Mononuclear cell (primary cell): Measurements from ENCODE around the gene NFKB1. TPM values are rescaled to one million over a fixed set of nuclear protein-coding genes. Genes with fewer than 3 reads are reported as not detected.
"Not testable (repeated sequence)": the region's sequence is repeated elsewhere in the genome, so short reads cannot be mapped to it uniquely, and the experiment has no call there.

ENCODE experiments used
- H3K27me3 ChIP-seq: 2 replicates; pipeline ENCODE4 v1.6.0; 2011; ENCODE audit warnings: low read length, control low read depth; ENCODE audit not compliant: insufficient read depth
- H3K4me1 ChIP-seq: 2 replicates; pipeline ENCODE4 v1.5.1; 2011; ENCODE audit warnings: mild to moderate bottlenecking, low read length, control low read depth; ENCODE audit not compliant: insufficient read depth
- H3K4me3 ChIP-seq: 2 replicates; pipeline ENCODE4 v1.5.1; 2011; ENCODE audit warnings: mild to moderate bottlenecking, low read length, moderate library complexity
- H3K9me3 ChIP-seq: 2 replicates; pipeline ENCODE4 v1.5.1; 2011; ENCODE audit warnings: low read depth, mild to moderate bottlenecking, control low read depth, low read length
- total RNA-seq: library from RNA; depleted of rRNA; stranded (reverse); fragments of >200 nt; gene quantifications from one replicate; pipeline ENCODE4 v1.2.3, GENCODE V29; 2012

Gene NFKB1
- total RNA-seq, 1 donor: 225 TPM

DNA sequence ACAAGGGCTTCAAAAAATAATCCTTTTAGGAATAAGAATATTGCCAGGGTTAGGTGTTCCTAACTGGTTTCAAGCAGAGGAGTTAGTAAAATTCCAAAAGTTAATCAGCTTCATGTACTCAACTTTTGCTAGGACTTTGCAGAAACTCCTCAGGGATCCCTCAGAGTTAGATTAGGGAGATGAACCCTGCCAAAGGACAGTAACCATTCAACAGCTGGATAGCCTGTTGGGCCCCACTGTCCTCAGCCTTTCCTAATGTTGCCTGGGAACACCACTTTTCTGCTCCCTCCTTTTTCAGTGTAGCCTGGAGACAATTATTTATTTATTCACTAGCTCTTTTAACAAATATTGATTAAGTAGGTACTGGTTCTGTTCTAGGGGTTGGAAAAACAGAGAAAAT is 53.8 kb downstream of the NFKB1 start:
- no peaks in the 10 kb centered on the region for H3K9me3 ChIP-seq

GRCh38 chr4:102557636-102558035 is 56.5 kb downstream of the NFKB1 start:
- Histone ChIP-seq H3K4me1 (peaks cover 10% of the 10 kb centered on the region), H3K4me3 (no peak overlapping the region)

More for the DNA sequence above, 53.8 kb downstream of the NFKB1 start:
- Histone ChIP-seq H3K4me1 (peaks cover 20% of the 10 kb centered on the region), H3K4me3 (no peak overlapping the region), H3K27me3 (no peaks in the 10 kb centered on the region)

GRCh38 chr4:102560115-102560514 is 59.0 kb downstream of the NFKB1 start:
- no peaks in the 10 kb centered on the region for H3K27me3 ChIP-seq
- no peak overlapping the region for H3K4me3 ChIP-seq
- peaks cover 10% of the 10 kb centered on the region for H3K4me1 ChIP-seq
- no peaks in the 10 kb centered on the region for H3K9me3 ChIP-seq

More at GRCh38 chr4:102557636-102558035, 56.5 kb downstream of the NFKB1 start:
- H3K9me3 ChIP-seq: no peaks in the 10 kb centered on the region
- no peaks in the 10 kb centered on the region for H3K27me3 ChIP-seq

GRCh38 chr4:102560571-102561341 is 59.6 kb downstream of the NFKB1 start:
- Histone ChIP-seq H3K27me3 (no peaks in the 10 kb centered on the region), H3K4me3 (no peak overlapping the region), H3K9me3 (no peaks in the 10 kb centered on the region), H3K4me1 (peaks cover 10% of the 10 kb centered on the region)

- Histone ChIP-seq H3K4me3 (no peak overlapping the region), H3K27me3 (no peaks in the 10 kb centered on the region), H3K9me3 (no peaks in the 10 kb centered on the region), H3K4me1 (peaks cover 10% of the 10 kb centered on the region)
Observed at GRCh38 chr4:102563000-102563399, 61.8 kb downstream of the NFKB1 start.

DNA sequence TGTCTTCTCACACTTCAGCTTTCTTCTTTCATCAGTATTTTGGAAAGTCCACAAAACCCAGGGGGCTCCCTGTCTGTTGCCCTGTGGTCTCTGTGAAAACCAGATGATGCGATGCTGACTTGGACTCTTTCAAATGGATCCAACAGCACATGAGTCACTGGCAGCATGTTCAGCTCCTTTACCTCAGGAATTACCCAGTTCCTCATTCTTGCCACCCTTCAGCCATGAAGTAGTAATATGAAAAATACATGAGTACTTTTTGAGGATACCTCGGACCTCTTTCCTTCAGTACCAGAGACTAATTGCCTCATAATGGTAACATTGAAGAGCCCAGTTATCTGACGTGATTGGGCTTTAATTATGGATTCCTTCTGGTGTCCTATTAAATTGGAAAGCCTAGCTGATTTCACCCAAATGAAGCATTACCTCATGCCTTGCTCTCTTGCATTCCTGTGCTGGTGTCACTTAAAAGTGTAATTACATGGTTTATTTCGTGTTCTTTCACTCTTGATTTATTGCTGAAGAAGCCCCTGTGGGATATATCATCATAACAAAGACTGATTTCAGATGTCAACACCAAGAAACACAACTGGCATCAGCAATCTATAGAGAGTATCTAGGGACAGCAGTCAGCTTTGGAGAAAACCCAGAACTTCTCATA is 63.4 kb downstream of the NFKB1 start:
- H3K4me1 ChIP-seq: peaks cover 4% of the 10 kb centered on the region
- no peaks in the 10 kb centered on the region for H3K9me3 ChIP-seq
- H3K27me3 ChIP-seq: no peaks in the 10 kb centered on the region
- no peak overlapping the region for H3K4me3 ChIP-seq

DNA sequence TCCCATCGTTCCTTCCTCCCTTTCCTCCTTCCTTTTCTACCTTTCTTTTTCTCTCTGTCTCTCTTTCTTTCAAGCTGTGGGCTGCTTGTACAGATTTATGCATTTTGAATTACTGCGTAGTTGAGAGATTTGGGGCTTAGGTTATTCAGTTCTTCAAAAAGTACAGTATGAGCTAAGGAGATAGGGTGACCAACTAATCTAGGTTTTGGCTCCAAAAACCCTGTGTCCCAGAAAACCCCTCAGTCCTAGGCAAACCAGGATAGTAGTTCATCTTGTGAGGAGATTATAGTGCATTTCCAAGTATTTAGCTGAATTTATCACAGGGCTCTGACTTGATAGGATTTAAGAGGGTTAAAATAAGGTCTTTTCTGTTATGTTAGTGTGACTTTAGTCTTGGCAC is 64.5 kb downstream of the NFKB1 start:
- Histone ChIP-seq H3K4me1 (no peaks in the 10 kb centered on the region), H3K4me3 (no peak overlapping the region), H3K27me3 (no peaks in the 10 kb centered on the region), H3K9me3 (no peaks in the 10 kb centered on the region)

DNA sequence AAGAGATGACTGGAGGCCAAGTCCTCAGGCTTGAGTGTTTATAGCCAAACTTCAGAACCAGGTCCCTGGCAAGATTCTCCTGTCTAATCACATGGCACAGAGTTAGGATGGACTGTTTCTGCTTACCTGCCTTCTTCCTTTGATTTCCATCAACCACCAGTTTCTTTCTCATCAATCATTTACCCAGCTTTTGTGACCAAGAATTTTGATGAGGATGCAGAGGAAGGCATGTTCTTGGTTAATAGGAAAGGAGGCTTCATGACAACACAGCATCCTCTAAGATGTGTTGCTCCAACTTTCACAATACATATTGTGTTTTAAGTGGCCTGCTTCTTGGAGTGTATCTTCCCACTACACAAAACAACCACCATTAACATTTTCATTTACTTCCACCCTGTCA is 65.3 kb downstream of the NFKB1 start:
- Histone ChIP-seq H3K27me3 (no peaks in the 10 kb centered on the region), H3K4me1 (no peaks in the 10 kb centered on the region), H3K9me3 (no peaks in the 10 kb centered on the region), H3K4me3 (no peak overlapping the region)

DNA sequence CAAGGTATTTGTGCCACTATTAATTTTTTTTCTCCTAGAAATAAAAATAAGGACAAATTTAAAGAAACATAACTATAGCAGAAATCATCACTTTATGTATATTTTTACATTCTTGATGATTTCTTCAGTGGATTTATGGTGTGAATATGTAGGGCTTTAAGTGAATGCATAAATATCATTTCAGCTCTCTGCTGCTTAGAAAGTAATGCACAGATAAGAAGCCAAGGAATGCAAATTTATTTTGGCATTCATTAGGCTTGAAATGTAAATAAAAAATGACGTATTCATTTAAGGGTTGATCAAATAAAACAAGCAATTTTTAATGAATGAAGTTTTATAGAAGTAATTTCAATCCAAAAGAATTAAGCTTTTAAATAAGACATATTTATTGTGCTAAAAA is 66.3 kb downstream of the NFKB1 start:
- no peak overlapping the region for H3K4me3 ChIP-seq
- H3K4me1 ChIP-seq: no peaks in the 10 kb centered on the region
- H3K9me3 ChIP-seq: no peaks in the 10 kb centered on the region
- no peaks in the 10 kb centered on the region for H3K27me3 ChIP-seq

DNA sequence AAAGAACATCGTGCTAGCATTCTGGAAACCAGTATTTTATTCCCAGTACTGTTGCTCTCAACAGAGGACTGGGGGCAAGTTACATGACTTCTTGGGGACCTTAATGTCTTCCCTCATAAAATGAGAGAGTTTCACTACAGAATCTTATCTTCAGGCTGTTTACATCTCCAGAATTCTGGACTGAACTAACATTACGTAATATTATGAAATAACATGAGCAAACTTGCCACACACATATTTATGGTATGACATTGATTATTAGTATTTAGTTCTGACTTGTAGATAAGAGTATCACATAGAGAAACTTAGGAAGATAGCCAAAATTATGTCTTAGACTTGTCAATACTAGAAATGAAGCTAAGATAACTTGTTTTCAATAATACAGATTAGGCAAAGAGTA is 68.0 kb downstream of the NFKB1 start:
- Histone ChIP-seq H3K4me3 (no peak overlapping the region), H3K27me3 (no peaks in the 10 kb centered on the region), H3K4me1 (peaks cover 2% of the 10 kb centered on the region), H3K9me3 (no peaks in the 10 kb centered on the region)

DNA sequence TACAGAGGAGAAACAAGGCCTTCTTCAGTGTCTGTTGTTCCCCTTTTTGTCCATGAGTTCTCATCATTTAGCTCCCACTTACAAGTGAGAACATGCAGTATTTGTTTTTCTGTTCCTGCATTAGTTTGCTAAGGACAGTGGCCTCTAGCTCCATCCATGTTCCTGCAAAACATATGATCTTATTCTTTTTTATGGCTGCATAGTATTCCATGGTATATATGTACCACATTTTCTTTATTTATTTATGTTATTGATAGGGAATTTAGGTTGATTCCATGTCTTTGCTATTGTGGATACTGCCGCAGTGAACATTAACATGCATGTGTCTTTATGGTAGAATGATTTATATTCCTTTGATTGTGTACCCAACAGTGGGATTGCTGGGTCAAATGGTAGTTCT is 69.1 kb downstream of the NFKB1 start:
- not testable (repeated sequence) for H3K4me1 ChIP-seq, H3K9me3 ChIP-seq, H3K4me3 ChIP-seq, H3K27me3 ChIP-seq

DNA sequence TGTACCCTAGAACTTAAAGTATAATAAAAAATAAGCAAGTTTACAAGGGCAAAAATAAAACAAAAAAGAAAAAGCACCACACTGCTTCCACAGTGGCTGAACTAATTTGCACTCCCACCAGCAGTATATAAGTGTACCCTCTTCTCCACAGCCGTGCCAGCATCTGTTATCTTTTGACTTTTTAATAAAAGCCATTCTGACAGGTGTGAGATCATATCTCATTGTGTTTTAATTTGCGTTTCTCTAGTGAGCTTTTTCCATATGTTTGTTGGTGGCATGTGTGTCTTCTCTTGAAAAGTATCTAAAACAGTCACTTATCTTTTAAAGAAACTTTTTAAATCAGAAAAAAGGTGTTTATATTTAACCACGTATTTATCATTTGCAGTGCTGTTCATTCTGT is 71.3 kb downstream of the NFKB1 start:
- Histone ChIP-seq H3K4me3 (no peak overlapping the region), H3K9me3 (no peaks in the 10 kb centered on the region), H3K4me1 (peaks cover 6% of the 10 kb centered on the region), H3K27me3 (no peaks in the 10 kb centered on the region)

DNA sequence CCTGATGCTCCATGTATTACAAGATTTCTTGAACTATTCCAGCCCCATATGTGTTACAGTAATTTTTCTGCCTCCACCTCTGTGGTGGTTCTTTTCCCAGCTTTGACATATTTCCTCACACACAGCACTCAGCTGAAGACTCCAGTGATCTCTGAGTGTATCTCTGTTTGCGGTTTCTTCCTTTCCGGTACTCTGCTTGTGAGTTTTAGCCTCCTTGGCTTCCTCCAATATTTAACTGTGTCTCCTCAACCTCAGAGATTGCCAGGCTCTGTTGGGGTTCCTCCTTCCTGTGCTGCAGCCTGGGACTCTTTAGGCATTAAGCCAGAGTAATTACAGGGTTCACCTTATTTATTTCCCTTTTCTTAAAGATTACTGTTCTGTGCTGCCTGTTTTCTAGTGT is 73.2 kb downstream of the NFKB1 start:
- Histone ChIP-seq H3K4me1 (peaks cover 6% of the 10 kb centered on the region), H3K4me3 (no peak overlapping the region), H3K27me3 (no peaks in the 10 kb centered on the region), H3K9me3 (no peaks in the 10 kb centered on the region)

DNA sequence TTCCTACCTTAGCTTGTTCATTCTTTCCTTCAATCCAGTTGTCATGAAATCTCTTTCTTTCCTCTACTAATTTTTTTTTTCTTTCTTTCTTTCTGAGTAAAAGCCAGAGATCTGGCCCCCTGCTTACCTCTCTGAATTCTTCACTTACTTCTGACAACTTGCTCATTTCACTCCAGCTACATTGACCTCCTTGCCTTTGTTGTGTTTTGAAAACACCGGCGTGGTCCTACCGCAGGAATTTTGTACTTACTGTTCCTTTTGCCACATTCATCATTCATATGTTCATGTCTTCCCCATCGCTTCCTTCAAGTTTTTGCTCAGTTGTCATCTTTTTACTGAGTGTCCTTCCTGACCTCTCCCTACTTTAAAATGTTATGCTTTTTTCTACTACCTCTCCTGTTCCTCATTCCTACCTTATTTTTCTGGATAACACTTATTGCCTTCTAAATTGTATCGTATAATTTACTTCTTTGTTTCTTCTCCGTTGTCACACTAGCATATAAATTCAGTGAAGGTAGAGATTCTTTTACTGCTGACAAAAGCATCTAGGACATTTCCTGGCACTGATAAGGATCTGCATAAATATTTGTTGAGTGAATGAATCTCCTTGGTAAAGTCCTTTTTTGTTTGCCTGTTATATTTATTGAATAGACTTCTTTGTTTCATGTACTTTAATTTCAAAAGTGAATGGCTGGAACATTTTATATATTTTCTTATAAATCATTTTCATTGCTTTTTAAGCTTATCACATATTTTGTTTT is 74.4 kb downstream of the NFKB1 start:
- H3K4me1 ChIP-seq: peaks cover 6% of the 10 kb centered on the region
- H3K27me3 ChIP-seq: no peaks in the 10 kb centered on the region
- no peaks in the 10 kb centered on the region for H3K9me3 ChIP-seq
- H3K4me3 ChIP-seq: no peak overlapping the region

- Histone ChIP-seq H3K27me3 (no peaks in the 10 kb centered on the region), H3K9me3 (no peaks in the 10 kb centered on the region), H3K4me1 (peaks cover 6% of the 10 kb centered on the region), H3K4me3 (no peak overlapping the region)
Observed at GRCh38 chr4:102578270-102578669, 77.1 kb downstream of the NFKB1 start.
